Natural killer cell (primary cell): ENCODE measurements around the gene WDR54. TPM values are rescaled to one million over a fixed set of nuclear protein-coding genes. Genes with fewer than 3 reads are reported as not detected.

ENCODE experiments used
- ATAC-seq, 3 donors: fragments of 150-1000 bp in 2 of 3; fragments of 200-7000 bp in 1 of 3; cut with Tn5 transposase; 1 replicate in 1 of 3; 2 replicates in 2 of 3; pipeline ENCODE4 v1.10.0; 2021; ENCODE audit warnings: mild to moderate bottlenecking in 2 of 3, moderate library complexity in 2 of 3
- DNase-seq, 2 donors: peaks; one replicate each; pipeline versions ENCODE4 v3.0.0 to v3.0.0-alpha.2; 2013 to 2021; ENCODE audit warnings: mixed read lengths in 1 of 2
- H3K27ac ChIP-seq: one replicate; pipeline ENCODE4 v1.5.1; 2013; ENCODE audit warnings: mild to moderate bottlenecking, low read length
- H3K27me3 ChIP-seq: one replicate; pipeline ENCODE4 v1.6.1; 2013; ENCODE audit warnings: low read length; ENCODE audit not compliant: control insufficient read depth, insufficient read depth
- H3K36me3 ChIP-seq: one replicate; pipeline ENCODE4 v1.6.1; 2013; ENCODE audit warnings: low read length; ENCODE audit not compliant: control insufficient read depth, insufficient read depth
- H3K4me1 ChIP-seq: one replicate; pipeline ENCODE4 v1.6.1; 2013; ENCODE audit warnings: low read length; ENCODE audit not compliant: control insufficient read depth, insufficient read depth
- H3K4me3 ChIP-seq: one replicate; pipeline ENCODE4 v1.5.1; 2013; ENCODE audit warnings: low read length
- H3K9me3 ChIP-seq: one replicate; pipeline ENCODE4 v1.6.1; 2013; ENCODE audit warnings: low read length; ENCODE audit not compliant: control insufficient read depth, insufficient read depth
- H3K27ac Mint-ChIP-seq, 2 donors: one replicate each; pipeline ENCODE4 v1.8.0; 2022; ENCODE audit warnings: mild to moderate bottlenecking in 2 of 2, mixed read lengths in 2 of 2, moderate library complexity in 1 of 2
- H3K27me3 Mint-ChIP-seq, 2 donors: one replicate each; pipeline ENCODE4 v1.8.0; 2022; ENCODE audit warnings: low read depth in 2 of 2, mixed read lengths in 2 of 2
- H3K36me3 Mint-ChIP-seq: one replicate; pipeline ENCODE4 v1.8.0; 2022; ENCODE audit warnings: mixed read lengths
- H3K4me1 Mint-ChIP-seq, 2 donors: one replicate each; pipeline ENCODE4 v1.8.0; 2022; ENCODE audit warnings: mixed read lengths in 2 of 2
- H3K4me3 Mint-ChIP-seq: one replicate; pipeline ENCODE4 v1.8.0; 2022; ENCODE audit warnings: mild to moderate bottlenecking, moderate library complexity, mixed read lengths
- H3K9me3 Mint-ChIP-seq, 2 donors: one replicate each; pipeline ENCODE4 v1.8.0; 2022; ENCODE audit warnings: mixed read lengths in 2 of 2
- CTCF ChIP-seq: fragments of 200-600 bp; IDR thresholded peaks from one replicate; pipeline ENCODE4 v1.8.0; 2022; ENCODE audit warnings: antibody characterized with exemption
- whole genome bisulfite sequencing: methylation state at CpG from one replicate; pipeline ENCODE4 v1.1.7; 2013; ENCODE audit warnings: missing lambda C conversion rate; ENCODE audit not compliant: insufficient coverage; 5-methylcytosine and 5-hydroxymethylcytosine counted together
- intact Hi-C: fragments of 100-400 bp; cut with micrococcal nuclease; formaldehyde crosslinking; loops from one replicate; pipeline ENCODE4 v1.14.2; 2022
- total RNA-seq, 4 donors: library from RNA; stranded (reverse); fragments of 120-200 nt in 1 of 4; gene quantifications; one replicate each; pipeline versions ENCODE4 v1.2.3 to v1.2.4, GENCODE V29; 2013 to 2022

The WDR54 gene
- total RNA-seq, 3 donors from 2014 or later (not counting 1 experiment from before 2014, with no cell fraction given) = 28.0 to 35.3 (median 28.0) TPM

GRCh38 chr2:74391209-74391579 lies 30.3 kb upstream of the WDR54 start:
- no peaks in the 10 kb centered on the region for H3K9me3 Mint-ChIP-seq
- DNase-seq (no peak), ATAC-seq (peak in 1 of 3 donors; percentile 24)
- 0% methylated on average over 11 of the region's 11 CpGs for WGBS
- peak overlapping the region; percentile 66 for H3K4me3 ChIP-seq
- no peaks in the 10 kb centered on the region for H3K36me3 Mint-ChIP-seq
- peaks cover 5 to 6% of the 10 kb centered on the region in 2 donors for H3K4me1 Mint-ChIP-seq
- peak overlapping the region; percentile 92 to 93 for H3K27ac Mint-ChIP-seq
- TF ChIP-seq CTCF = no peak
- peaks cover 0 to 6% of the 10 kb centered on the region in 2 donors for H3K27me3 Mint-ChIP-seq
- H3K4me3 Mint-ChIP-seq = peak overlapping the region; percentile 94
- no peaks in the 10 kb centered on the region for H3K27me3 ChIP-seq
- peaks cover 11% of the 10 kb centered on the region for H3K4me1 ChIP-seq
- H3K9me3 ChIP-seq = no peaks in the 10 kb centered on the region
- peak overlapping the region; percentile 96 for H3K27ac ChIP-seq
- no peaks in the 10 kb centered on the region for H3K36me3 ChIP-seq
- intact Hi-C loops = loop anchor here (5.0 kb wide), 1 partner anchor 61 kb away; no protein-coding TSS in a partner anchor

GRCh38 chr2:74391580-74392448 lies 29.7 kb upstream of the WDR54 start:
- DNase-seq (peak; percentile 96 to 98), ATAC-seq (peak; percentile 93 to 96 (median 94))
- no peaks in the 10 kb centered on the region for H3K36me3 Mint-ChIP-seq
- intact Hi-C loops = loop anchor here (1.0 to 5.0 kb wide), 3 partner anchors 29 to 141 kb away; partner anchors contain the start of genes C2orf81 and WDR54
- TF ChIP-seq CTCF = peak; percentile 94
- H3K27ac Mint-ChIP-seq = peak overlapping the region; percentile 92 to 93
- H3K4me1 Mint-ChIP-seq = peaks cover 5 to 6% of the 10 kb centered on the region in 2 donors
- Histone ChIP-seq H3K9me3 (no peaks in the 10 kb centered on the region), H3K4me3 (peak overlapping the region; percentile 66), H3K4me1 (peaks cover 11% of the 10 kb centered on the region), H3K27ac (peak overlapping the region; percentile 96), H3K27me3 (no peaks in the 10 kb centered on the region), H3K36me3 (no peaks in the 10 kb centered on the region)
- no peaks in the 10 kb centered on the region for H3K9me3 Mint-ChIP-seq
- H3K27me3 Mint-ChIP-seq = peaks cover 0 to 6% of the 10 kb centered on the region in 2 donors
- 2% methylated on average over 57 of the region's 62 CpGs for WGBS
- H3K4me3 Mint-ChIP-seq = peak overlapping the region; percentile 94

GRCh38 chr2:74392449-74392743 lies 29.1 kb upstream of the WDR54 start:
- DNase-seq (no peak), ATAC-seq (no peak)
- intact Hi-C loops = loop anchor here (1.0 to 5.0 kb wide), 3 partner anchors 29 to 142 kb away; partner anchors contain the start of genes C2orf81 and WDR54
- H3K4me1 Mint-ChIP-seq = peaks cover 5 to 6% of the 10 kb centered on the region in 2 donors
- H3K27ac Mint-ChIP-seq = peak overlapping the region in 1 of 2 donors; percentile 55
- H3K9me3 ChIP-seq = no peaks in the 10 kb centered on the region
- H3K4me1 ChIP-seq = peaks cover 11% of the 10 kb centered on the region
- no peaks in the 10 kb centered on the region for H3K27me3 ChIP-seq
- H3K36me3 Mint-ChIP-seq = no peaks in the 10 kb centered on the region
- no peak for TF ChIP-seq CTCF
- no peaks in the 10 kb centered on the region for H3K36me3 ChIP-seq
- H3K27me3 Mint-ChIP-seq = peaks cover 0 to 6% of the 10 kb centered on the region in 2 donors
- no peaks in the 10 kb centered on the region for H3K9me3 Mint-ChIP-seq
- 86% methylated on average over 13 of the region's 13 CpGs for WGBS
- no peak overlapping the region for H3K27ac ChIP-seq
- H3K4me3 ChIP-seq = no peak overlapping the region
- H3K4me3 Mint-ChIP-seq = peak overlapping the region; percentile 22
